Stimulated activated CD4-positive, alpha-beta T cell treated with anti-CD3 and anti-CD28 coated beads, TNF-alpha, amount 100 ng/mL, for 48 hours (primary cell): ENCODE data around the gene PATE3.

Experiments
- DNase-seq, 3 donors: peaks; one replicate each; pipeline ENCODE4 v3.0.0-alpha.2; 2020; ENCODE audit warnings: low read depth in 3 of 3

The PATE3 gene, protein sequence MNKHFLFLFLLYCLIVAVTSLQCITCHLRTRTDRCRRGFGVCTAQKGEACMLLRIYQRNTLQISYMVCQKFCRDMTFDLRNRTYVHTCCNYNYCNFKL

DNA sequence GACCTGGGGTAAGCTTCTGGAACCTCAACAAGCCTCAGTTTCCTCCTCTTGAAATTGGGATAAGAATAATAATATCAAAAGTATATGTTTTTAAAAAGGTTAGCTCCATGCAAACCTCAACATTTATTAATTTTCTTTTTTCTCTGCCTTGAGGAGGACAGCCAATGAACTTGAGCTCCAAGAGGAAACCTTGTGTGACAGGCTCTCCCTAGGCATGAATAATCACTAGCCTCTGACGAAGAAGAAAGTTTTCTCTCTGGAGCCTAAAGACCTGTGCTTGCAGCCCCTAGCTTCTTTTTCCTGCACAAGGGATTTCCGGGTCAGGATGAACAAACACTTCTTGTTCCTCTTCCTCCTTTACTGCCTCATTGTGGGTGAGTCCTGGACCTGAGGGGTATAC lies at the start of gene PATE3:
Gene PATE3 (plus strand): TSS at position 301 of the 400 bp plus-strand sequence. CDS start 25 bp downstream, at position 326.
- DNase-seq, result no peak

DNA sequence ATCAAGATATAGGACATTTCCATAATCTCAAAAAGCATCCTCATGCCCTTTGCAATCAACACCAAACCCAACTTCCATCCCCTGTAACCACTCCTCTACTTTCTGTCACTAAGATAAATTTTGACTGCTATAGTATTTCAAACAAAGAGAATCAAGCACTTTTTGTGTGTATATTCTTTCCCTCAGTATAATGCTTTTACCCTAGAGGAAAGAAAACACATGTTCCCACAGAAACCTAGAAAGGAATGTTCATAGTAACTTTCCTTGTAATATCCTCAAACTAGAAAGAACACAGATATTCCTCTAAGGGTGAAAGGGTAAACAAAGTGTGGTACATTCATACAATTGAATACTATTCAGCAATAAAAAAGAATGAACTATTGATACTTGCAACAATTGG lies 47.3 kb upstream of the PATE3 start:
- no peak for DNase-seq

DNA sequence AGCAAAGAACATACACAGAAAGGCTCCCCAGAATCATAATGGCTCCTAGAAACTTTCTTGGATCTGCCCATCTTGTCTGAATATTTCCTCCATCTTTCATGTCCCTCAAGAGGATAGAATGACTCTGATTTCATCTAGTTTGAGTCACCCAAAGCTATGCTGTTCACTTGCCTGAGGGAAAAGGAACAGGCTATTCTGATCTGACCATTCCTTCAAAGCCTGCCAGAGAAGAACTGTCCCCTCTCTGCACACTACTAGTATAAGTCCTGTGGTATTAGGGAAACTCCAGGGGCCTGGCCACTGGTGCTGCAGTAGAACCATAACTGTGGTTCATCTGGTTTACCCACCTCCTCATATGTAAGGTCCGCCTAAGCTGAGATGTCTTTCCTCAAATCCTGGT lies 44.2 kb upstream of the PATE3 start:
- no peak for DNase-seq

DNA sequence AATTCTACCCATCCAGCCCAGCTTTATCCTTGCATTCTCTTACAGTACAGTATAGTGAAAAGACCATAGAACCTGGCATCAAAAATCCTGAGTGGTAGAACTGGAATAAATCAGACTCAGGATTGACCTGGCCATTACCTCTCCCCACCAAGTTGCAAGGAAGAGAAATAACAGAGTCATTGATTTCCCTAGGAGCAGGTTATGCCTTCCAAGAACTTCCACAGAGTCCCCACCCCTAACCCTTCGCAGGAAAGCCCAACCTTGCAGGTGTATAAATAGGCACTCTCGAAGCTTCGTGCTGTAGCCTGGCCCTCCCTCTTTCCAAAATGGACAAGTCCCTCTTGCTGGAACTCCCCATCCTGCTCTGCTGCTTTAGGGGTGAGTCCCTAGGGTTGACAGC lies 41.9 kb upstream of the PATE3 start, which contains the start of gene PATE1:
Gene PATE1 (plus strand): TSS at position 301 of the 400 bp plus-strand sequence. CDS start 26 bp downstream, at position 327.
- no peak for DNase-seq

DNA sequence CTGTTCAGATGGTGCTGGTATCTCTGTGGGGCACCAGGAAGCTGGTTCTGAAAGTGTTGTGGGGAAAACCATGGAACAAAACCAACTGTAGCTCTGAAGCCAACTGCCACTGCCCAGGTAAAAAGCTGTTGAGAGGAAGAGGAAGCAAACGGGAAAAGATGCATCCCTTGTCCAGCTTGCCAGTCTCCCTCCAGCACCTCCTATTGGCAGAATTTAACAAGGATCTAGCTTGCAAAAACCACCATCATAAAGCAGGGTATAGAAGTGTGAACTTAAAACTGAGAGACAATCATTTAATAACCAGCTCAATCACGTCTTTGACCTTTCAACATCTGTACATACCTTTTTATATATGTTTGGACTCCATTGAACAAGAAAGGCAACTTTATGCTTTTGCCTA lies 37.3 kb upstream of the PATE3 start:
- DNase-seq, result no peak

DNA sequence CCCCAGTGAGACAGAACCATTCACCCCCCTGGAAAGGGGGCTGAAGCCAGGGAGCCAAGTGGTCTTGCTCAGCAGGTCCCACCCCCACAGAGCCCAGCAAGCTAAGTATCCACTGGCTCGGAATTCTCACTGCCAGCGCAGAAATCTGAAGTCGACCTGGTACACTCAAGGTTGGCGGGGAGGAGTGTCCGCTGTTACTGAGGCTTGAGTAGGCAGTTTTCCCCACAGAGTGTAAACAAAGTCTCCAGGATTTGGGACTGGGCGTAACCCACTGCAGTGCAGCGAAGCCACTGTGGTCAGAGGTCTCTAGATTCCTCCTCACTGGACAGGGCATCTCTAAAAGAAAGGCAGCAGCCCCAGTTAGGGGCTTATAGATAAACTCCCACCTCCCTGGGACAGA lies 31.9 kb upstream of the PATE3 start:
- DNase-seq, result no peak

DNA sequence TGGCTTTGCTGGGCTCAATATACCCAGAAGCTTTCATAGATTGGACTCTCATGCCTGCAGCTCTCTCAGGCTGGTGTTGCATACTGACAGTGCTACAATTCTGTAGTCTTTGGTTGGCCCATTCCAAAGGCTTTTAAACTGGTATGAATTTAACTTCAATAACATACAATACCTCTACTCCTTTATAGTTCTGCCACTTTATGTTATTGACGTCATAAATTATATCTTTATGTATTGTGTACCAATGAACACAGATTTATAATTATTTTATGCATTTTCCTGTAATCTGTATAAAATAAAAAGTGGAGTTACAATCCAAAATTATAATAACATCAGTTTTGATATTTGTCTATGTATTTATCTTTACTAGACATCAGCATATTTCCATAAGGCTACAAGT lies 25.5 kb upstream of the PATE3 start:
- DNase-seq, result no peak

DNA sequence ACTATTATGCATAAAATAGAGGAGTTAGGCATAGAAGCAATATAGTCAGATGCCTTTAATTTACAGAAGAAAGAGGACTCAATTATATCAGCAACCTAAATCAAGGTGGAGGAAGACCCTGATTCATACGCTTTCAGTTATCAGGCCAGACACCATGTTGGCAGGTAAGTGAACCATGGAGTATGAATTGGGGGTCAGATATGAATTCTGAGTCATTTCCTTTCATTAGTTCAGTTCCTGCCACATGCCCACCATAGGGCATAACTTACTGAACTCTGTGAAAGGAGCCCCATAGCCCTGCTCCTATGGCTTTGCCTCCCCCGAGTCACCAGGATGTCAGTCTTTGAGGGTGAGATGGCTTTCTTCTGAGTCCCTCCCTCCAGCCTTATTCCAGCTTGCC lies 24.4 kb upstream of the PATE3 start:
- DNase-seq, result no peak

DNA sequence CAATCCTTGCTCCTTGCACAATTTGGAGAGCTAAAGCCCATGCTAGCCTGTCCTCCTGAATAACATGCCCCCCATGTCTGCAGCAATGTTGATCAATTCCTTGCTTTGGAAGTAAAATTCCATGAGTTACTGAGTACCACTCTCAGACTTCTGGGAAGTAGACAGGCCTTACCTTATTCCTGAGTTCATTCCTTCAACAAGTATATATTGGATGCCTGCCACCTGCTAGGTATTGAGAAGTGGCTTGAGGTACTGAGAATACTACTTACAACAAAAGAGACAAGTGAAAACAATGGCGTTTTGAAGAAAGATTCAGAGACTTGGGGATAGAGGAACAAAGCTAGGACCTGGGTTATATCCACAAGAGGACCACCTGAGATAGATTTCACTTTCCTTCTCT lies 21.7 kb upstream of the PATE3 start:
- no peak for DNase-seq

DNA sequence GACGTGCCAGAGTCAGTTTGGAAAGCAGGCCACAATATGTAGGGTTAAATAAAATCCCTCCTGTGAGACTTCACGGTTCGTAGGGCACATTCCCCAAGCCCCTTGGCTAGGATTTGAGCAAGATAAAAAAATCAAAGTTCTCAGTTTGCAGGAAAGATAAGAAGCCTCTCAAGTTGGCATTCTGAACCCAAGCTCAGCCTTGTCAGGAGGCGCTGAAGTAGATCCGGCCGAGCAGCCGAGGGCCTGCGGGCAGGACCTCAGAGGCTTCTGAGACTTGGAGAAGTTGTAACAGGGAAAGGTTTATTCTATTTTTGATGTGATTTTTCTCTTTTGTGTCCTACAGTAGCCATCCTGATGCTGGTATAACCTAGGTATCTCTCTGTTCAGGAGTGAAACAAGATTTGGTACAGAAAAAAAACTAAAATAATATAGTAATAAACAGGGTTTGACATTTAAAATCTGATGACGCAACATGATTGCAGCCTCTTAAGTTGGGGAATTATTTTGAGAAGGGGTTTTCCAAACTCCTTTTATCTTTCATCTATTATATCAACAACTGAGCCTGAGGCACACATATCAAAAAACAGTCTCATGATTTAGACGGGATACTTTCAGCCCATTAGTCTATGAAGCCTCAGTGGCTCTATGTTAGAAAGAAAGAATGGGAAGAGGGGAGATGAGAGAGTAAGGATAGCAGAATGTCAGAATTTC lies 19.4 kb upstream of the PATE3 start:
- no peak for DNase-seq

DNA sequence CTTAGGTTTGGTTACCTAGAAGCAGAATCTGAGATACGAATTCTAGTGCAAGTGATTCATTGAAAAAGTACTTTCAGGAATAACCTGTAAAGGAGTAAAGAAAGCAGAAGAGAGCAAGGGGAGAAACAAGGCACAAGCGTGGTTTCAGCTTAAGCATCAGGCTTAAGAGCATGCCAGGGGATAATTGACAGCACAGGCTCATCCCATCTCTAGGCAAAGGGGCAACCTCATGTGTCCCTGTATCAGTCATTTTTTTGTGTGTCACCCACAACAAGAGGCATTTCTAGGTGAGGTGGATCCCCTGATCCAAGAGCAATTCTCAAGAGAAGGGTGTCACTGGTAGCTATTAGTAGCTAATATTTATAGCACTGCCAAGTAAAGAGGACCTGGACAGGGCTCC lies 17.3 kb upstream of the PATE3 start:
- no peak for DNase-seq

DNA sequence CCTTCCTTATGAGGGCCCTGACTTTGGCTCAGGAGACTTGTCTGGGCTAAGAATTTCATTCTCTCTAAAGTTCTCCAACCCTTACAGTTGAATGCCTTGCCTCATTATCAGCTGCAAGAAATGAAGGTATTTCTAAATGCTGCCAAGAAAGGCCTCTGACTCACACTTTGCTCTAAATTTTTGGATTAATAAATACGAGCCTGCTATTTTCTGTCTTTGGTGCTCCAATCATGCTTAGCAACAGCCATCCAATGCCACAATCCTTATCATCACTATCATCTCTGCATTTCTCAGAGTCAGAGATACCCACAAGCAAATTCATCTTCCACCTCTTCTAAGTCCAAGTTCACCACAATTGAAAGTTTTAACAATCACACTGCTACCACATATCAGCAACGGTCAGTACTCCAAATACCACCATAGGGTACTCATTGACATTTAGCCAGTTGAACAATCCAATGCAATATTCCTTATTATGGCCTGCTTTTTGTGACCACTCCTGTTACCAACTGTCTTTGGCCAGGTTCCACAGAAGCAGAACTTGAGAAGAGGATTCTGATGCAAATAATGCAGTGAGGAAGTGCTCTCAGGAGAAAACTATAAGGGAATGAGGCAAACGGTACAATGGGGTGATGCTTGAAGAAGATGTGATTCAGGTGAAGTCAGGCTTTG lies 15.0 kb upstream of the PATE3 start:
- DNase-seq, result no peak

DNA sequence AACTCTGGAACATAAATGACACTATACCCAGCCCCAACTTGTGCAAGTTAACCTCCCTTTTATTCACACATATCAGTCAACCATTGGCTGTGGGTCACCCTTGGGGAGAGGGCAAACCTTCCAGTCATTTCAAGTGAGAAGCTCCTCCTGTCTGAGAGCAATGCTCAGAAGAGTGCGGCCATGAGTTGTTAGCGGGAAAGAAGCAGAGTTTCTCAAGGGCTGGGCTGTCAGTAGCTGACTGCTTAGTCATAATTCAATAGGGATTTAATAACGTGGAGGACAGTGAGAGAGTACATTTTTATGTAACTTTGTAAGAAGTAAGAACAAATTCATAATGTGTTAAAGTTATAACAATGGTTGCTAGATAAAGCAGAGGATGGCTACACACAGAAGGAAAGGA lies 14.4 kb upstream of the PATE3 start:
- no peak for DNase-seq

DNA sequence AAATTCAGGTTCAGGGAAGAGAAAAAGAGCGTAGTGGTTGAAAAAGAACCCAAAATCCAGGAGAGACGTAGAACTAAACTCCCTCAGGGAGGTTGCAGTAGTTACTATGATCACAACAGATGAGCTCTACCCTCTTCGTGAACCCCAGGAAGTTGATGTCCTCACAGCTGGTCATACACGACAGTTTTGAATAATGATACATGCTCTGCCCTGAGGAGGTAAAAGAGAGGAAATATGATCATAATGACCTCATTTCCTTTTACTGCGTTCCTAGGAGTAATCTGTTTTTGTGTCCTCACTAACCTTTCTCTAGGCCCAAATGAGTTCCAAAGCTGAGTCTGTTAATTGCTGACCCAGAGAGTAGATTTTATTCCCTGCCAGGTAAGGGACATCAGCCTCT lies 10.6 kb upstream of the PATE3 start:
- DNase-seq, result no peak

DNA sequence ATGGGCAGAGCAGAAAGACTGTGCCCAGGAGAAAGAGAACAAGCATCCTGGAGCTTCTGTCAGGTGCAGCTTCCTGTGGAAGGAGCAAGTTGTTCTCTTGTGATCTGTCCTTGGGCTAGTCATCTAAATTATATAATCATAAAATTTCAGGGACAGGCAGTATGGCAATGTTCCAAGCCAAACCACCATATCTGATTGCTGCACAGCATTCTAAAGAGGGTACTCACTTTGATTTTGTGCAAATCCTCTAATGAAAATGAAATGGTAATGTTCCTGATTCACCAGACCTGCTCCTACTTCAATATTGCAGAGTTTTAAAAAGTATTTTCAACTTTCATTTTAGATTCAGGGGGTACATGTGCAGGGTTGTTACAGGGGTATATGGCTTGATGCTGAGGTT lies 9.2 kb upstream of the PATE3 start, which contains the start of gene PATE2:
Gene PATE2 (minus strand): TSS at position 101 of the 400 bp plus-strand sequence. CDS start 55 bp downstream, at position 46.
- no peak for DNase-seq

DNA sequence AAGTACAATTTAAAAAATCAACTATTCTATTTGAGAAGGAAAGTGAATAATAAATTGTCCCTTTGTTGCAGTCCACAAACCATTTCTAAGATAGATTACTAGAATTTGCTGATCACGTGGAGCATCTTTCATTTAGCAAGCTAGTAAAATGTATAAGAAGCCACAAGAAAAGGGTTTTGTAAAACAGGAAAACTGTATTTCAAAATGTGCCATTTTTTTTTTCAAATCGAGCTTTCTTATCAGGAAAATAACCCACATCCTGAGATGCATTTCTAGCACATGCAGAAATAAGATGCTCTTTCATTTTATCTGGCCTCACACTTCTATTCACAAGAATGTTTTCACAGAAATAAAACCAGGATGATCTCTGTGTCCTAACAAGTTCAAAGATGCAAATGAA lies 3.2 kb upstream of the PATE3 start:
- no peak for DNase-seq

DNA sequence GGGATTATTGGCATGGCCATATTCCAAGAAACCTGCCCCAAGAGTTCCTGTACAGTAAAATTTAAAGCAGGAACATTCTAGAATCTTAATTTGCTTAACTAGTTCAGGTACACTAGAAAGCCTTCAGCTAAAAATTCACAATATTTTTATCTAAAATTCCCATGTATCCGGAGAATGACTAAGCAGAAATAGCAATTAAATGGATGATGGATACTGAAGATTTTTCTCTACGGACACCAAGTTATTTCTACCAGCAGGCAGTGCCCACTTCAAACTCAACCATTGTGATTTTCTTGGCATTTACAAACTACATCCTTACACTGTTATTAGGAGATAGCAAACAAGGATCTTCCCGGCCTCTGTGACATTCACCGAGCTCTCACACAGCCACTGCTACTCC lies 2.9 kb downstream of the PATE3 start:
- DNase-seq, result no peak

DNA sequence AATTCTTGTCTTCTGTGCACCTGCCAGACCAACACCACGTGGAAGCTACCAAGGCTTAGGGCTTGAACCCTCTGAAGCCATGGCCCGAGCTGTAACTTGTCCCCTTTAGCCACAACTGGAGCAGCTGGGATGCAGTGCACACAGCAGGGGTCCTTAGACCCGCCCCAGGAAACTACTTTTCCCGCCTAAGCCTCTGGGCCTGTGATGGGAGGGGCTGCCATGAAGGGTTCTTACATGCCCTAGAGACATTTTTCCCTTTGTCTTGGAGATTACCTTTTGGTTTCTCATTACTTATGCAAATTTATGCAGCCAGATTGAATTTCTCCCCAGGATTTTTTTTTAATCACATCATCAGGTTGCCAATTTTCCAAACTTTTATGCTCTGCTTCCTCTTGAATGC lies 9.7 kb downstream of the PATE3 start:
- no peak for DNase-seq

DNA sequence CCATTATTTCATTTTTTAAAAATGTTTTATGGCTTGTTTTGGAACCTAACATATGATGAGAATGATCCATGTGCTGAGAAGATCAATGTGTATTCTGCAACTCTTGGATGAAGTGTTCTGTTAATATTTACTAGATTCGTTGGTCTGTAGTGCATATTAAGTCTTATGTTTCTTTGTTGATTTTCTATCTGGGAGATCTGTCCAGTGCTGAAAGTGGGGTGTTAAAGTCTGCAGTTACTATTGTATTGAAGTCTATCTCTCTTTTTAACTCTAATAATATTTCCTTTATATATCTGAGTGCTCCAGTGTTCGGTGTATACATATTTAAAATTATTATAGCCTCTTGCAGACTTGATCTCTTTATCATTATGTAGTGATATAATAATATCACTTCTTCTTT lies 11.9 kb downstream of the PATE3 start:
- no peak for DNase-seq

DNA sequence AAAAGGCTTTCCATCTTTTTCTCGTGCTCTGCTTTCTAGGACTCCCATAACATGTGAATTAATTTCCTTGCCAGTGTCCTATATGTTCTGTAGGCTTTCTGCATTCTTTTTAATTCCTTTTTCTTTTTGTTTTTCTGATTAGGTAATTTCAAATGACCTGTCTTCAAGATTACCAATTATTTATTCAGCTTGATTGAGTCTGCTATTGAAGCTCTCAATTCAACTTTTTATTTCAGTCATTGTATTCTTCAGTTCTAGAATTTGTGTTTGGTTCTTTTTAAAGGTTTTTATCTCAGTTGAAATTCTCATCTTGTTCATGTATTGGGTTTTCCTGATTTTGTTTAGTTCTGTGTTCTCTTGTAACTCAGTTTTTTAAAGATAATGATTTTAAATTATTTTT lies 14.5 kb downstream of the PATE3 start:
- no peak for DNase-seq

DNA sequence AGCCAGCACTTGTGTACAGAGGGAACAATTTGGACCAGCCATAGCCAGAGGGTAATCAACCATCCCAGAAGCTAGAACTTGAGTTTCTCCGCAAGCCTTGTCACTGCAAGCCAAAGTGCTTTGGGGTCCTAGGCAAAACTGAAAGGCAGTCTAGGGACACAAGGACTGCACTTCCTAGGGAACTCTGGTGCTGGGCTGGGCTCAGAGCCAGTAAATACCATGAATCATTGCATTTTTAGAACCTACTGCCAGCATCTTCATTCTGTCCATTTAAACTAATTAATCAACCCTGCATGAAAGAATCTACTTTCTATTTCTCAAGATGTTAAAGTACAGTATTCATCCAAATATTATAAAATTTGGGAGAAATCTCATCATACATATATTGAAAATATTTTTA lies 20.0 kb downstream of the PATE3 start:
- no peak for DNase-seq

DNA sequence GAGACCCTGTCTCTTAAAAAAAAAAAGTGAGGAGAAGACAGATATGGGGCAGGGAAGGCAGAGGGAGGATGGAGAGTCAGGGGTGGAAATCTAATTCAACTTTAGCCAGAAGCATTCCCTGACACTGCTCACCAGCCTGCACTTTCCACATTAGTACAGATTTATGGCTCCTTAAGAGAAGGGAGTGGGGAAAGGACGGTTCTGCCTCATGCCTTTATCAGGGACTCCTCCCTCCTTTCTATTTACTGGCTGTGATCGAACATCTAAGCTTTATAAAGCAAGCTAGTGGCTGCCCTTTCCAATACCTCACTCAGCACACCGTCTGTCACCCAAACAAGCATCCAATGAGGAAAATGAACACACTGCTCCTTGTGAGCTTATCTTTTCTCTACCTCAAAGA lies 45.1 kb downstream of the PATE3 start, which contains the start of gene PATE4:
Gene PATE4 (plus strand): TSS at position 301 of the 400 bp plus-strand sequence. CDS start 44 bp downstream, at position 345.
- no peak for DNase-seq

DNA sequence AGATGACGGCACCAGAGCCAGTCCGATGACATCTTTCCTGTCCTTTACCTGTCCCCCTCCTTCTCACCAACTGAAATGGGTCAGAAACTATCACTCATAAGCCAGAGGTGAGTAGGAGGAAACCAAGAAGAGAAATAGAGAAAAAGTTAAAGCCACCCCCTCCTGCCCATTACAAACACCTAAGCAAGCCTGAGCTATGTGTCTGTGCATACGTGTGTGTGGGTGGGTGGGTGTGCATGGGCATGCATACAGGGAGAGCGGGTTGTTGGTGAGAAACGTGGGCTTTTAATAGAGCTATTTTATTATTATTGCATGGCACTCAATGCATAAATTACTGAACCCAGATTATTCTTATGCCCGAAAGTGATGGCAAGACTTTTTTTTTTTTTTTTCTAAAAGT lies 47.8 kb downstream of the PATE3 start:
- DNase-seq, result no peak
